Esophagus squamous epithelium (tissue), 4 donors: ENCODE results near the gene DMRTC1B.
"Not testable (repeated sequence)": the region's sequence is repeated elsewhere in the genome, so short reads cannot be mapped to it uniquely, and the experiment has no call there.

Source experiments
- POLR2A ChIP-seq, 4 donors: fragments of 450-650 bp; IDR thresholded peaks; one replicate each; pipeline ENCODE4 v1.6.1; 2017; ENCODE audit warnings: antibody characterized with exemption in 4 of 4, mild to moderate bottlenecking in 4 of 4, moderate library complexity in 3 of 4
- TF ChIP-seq, protein P1 (sequence below), 6 experiments: fragments of 450-650 bp in 4 of 6; fragments of 200-600 bp in 2 of 6; sonication (generic) in 2 of 6; IDR thresholded peaks; one replicate each; pipeline ENCODE4 v1.5.1; 2016 to 2019; ENCODE audit warnings: antibody characterized with exemption in 6 of 6, mild to moderate bottlenecking in 4 of 6, moderate library complexity in 4 of 6

DNA sequence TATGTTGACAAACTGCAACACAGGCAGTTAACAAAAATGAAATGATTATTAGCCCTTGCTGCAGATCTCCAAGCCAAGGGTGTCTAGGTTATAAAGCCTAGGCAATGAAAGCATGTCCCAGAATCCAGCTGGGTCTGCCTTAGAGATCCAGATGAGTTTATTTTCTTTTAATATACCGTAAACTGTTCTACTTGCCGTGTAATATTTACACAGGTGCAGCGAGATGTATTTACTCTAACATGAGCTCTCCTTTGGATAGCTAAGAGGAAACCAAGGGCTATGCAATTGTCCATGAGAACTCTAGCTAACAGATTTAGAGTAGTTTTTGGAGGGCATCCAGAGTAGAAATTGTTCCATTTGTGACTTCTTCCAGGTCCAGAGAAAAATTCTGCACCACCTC, 28.1 kb upstream of the DMRTC1B start:
- TF ChIP-seq, protein P1, sequence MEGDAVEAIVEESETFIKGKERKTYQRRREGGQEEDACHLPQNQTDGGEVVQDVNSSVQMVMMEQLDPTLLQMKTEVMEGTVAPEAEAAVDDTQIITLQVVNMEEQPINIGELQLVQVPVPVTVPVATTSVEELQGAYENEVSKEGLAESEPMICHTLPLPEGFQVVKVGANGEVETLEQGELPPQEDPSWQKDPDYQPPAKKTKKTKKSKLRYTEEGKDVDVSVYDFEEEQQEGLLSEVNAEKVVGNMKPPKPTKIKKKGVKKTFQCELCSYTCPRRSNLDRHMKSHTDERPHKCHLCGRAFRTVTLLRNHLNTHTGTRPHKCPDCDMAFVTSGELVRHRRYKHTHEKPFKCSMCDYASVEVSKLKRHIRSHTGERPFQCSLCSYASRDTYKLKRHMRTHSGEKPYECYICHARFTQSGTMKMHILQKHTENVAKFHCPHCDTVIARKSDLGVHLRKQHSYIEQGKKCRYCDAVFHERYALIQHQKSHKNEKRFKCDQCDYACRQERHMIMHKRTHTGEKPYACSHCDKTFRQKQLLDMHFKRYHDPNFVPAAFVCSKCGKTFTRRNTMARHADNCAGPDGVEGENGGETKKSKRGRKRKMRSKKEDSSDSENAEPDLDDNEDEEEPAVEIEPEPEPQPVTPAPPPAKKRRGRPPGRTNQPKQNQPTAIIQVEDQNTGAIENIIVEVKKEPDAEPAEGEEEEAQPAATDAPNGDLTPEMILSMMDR (IDR thresholded peaks at IDR 0.05): not testable (repeated sequence)
- not testable (repeated sequence) for TF ChIP-seq POLR2A (IDR thresholded peaks at IDR 0.05)
